K562 (cell line): ENCODE results near the gene RTBDN. TPM values are rescaled to one million over a fixed set of nuclear protein-coding genes. Genes with fewer than 3 reads are reported as not detected.

Source experiments
- ASH1L ChIP-seq: fragments of 450-650 bp; IDR thresholded peaks from 2 replicates; pipeline ENCODE4 v1.6.1; 2018; ENCODE audit warnings: borderline replicate concordance, mild to moderate bottlenecking, low read depth; ENCODE audit not compliant: partially characterized antibody
- CBFB ChIP-seq: sonication (generic); formaldehyde crosslinking; IDR thresholded peaks from 2 replicates; pipeline ENCODE4 v1.4.0; 2020; ENCODE audit warnings: mild to moderate bottlenecking, missing genetic modification reagents
- CBX1 ChIP-seq: sonication (generic); IDR thresholded peaks from 2 replicates; pipeline ENCODE4 v1.6.1; 2016; ENCODE audit warnings: antibody characterized with exemption, low read depth, mild to moderate bottlenecking
- CBX2 ChIP-seq: fragments of 200-600 bp; sonication (generic); IDR thresholded peaks from one replicate; pipeline ENCODE4 v1.6.1; 2012; ENCODE audit warnings: mild to moderate bottlenecking, low read length, inconsistent platforms; ENCODE audit not compliant: insufficient read depth, poor library complexity, severe bottlenecking
- CBX8 ChIP-seq: fragments of 200-600 bp; sonication (generic); IDR thresholded peaks from 2 replicates; pipeline ENCODE4 v1.6.1; 2012; ENCODE audit warnings: borderline replicate concordance, mixed run types, low read depth, mild to moderate bottlenecking, moderate library complexity, mixed read lengths, low read length, control low read depth, inconsistent platforms; ENCODE audit not compliant: poor library complexity, severe bottlenecking; ENCODE audit errors: extremely low read depth
- CTBP1 ChIP-seq: fragments of 450-650 bp; IDR thresholded peaks from 2 replicates; pipeline ENCODE4 v1.6.1; 2016; ENCODE audit warnings: borderline replicate concordance
- E2F3 ChIP-seq: fragments of 250-450 bp; sonication (Bioruptor Pico); IDR thresholded peaks from 2 replicates; pipeline ENCODE4 v1.4.0; 2020; ENCODE audit warnings: mild to moderate bottlenecking
- GABPB1 ChIP-seq: sonication (generic); formaldehyde crosslinking; IDR thresholded peaks from 2 replicates; pipeline ENCODE4 v1.8.0; 2022; ENCODE audit warnings: mild to moderate bottlenecking, missing genetic modification reagents
- GATA2 ChIP-seq: sonication (generic); formaldehyde crosslinking; IDR thresholded peaks from 2 replicates; pipeline ENCODE4 v1.4.0; 2020; ENCODE audit warnings: mild to moderate bottlenecking, missing genetic modification reagents
- HLTF ChIP-seq: fragments of 450-650 bp; IDR thresholded peaks from 2 replicates; pipeline ENCODE4 v1.6.1; 2016
- MEIS2 ChIP-seq: fragments of 450-650 bp; IDR thresholded peaks from 2 replicates; pipeline ENCODE4 v1.6.1; 2014; ENCODE audit warnings: mild to moderate bottlenecking; ENCODE audit not compliant: partially characterized antibody
- MLLT1 ChIP-seq, 2 experiments: fragments of 450-650 bp; IDR thresholded peaks; 2 replicates each; pipeline ENCODE4 v1.6.1; 2016
- MLX ChIP-seq, 2 experiments: fragments of 450-650 bp in 1 of 2; sonication (generic) in 1 of 2; formaldehyde crosslinking; conservative IDR thresholded peaks; 2 replicates each; pipeline versions ENCODE4 v1.4.0 to v1.8.1; 2020 to 2022; ENCODE audit warnings: mild to moderate bottlenecking in 1 of 2, missing genetic modification reagents in 1 of 2
- NONO ChIP-seq, 2 experiments: fragments of 200-400 bp in 1 of 2; fragments of 450-650 bp in 1 of 2; formaldehyde crosslinking in 1 of 2; IDR thresholded peaks; 2 replicates each; pipeline ENCODE4 v1.6.1; 2017; ENCODE audit warnings: low read depth in 2 of 2, mild to moderate bottlenecking in 2 of 2, moderate library complexity in 2 of 2, low read length in 1 of 2
- PRPF4 ChIP-seq: fragments of 200-400 bp; formaldehyde crosslinking; IDR thresholded peaks from one replicate; pipeline ENCODE4 v1.6.1; 2017; ENCODE audit warnings: low read length, low read depth, mild to moderate bottlenecking; ENCODE audit not compliant: insufficient read depth, poor library complexity, severe bottlenecking
- SMARCB1 ChIP-seq: IDR thresholded peaks from 2 replicates; pipeline ENCODE4 v1.6.1; 2011; ENCODE audit warnings: improper control_type of control experiment, low read depth; ENCODE audit not compliant: insufficient read length
- TFE3 ChIP-seq: fragments of 450-650 bp; formaldehyde crosslinking; IDR thresholded peaks from 2 replicates; pipeline ENCODE4 v1.4.0; 2020; ENCODE audit warnings: mild to moderate bottlenecking, mixed read lengths
- ZBTB49 ChIP-seq: sonication (generic); formaldehyde crosslinking; IDR thresholded peaks from 2 replicates; pipeline ENCODE4 v1.8.0; 2022; ENCODE audit warnings: missing genetic modification reagents, mild to moderate bottlenecking, borderline replicate concordance
- ZC3H8 ChIP-seq: fragments of 450-650 bp; IDR thresholded peaks from 2 replicates; pipeline ENCODE4 v1.6.1; 2017
- ZNF224 ChIP-seq: sonication (generic); formaldehyde crosslinking; IDR thresholded peaks from 2 replicates; pipeline ENCODE4 v1.8.0; 2022; ENCODE audit warnings: mild to moderate bottlenecking, missing genetic modification reagents
- ZNF436 ChIP-seq: fragments of 250-450, 450-650 bp; sonication (Bioruptor Pico); formaldehyde crosslinking; IDR thresholded peaks from 2 replicates; pipeline ENCODE4 v1.7.0; 2020; ENCODE audit warnings: mild to moderate bottlenecking
- ZNF76 ChIP-seq: fragments of 250-450 bp; sonication (Bioruptor Pico); IDR thresholded peaks from 2 replicates; pipeline ENCODE4 v1.4.0; 2020; ENCODE audit warnings: mild to moderate bottlenecking, moderate library complexity, borderline replicate concordance
- polyA plus RNA-seq, 8 experiments: library from polyadenylated mRNA; depleted of rRNA in 4 of 8; stranded (reverse) in 5 of 8; unstranded in 3 of 8; fragments of >200 nt; fragmentation: Nextera tagmentation in 2 of 8; fragmentation: Illumina TruSeq in 1 of 8; extraction: Ambion mirVana in 2 of 8; extraction: Trizol in 1 of 8; gene quantifications; 2 replicates each; pipeline versions ENCODE4 v1.2.1 to v1.2.3, GENCODE V29; 2011 to 2014; ENCODE audit warnings: inconsistent platforms in 1 of 8, missing spikeins in 1 of 8
- total RNA-seq, 7 experiments: library from RNA; depleted of rRNA in 6 of 7; stranded (reverse); fragments of >200 nt in 6 of 7; fragmentation: Illumina TruSeq in 2 of 7; extraction: Trizol in 2 of 7; gene quantifications; 2 replicates each; pipeline versions ENCODE4 v1.2.1 to v1.2.3, GENCODE V29; 2011 to 2021; ENCODE audit warnings: low replicate concordance in 1 of 7

RTBDN gene
- total and polyA plus RNA-seq, 9 of the 15 experiments (the other 6 are each of a cell fraction or from before 2014, with no cell fraction given) = 0.20 to 2.3 (median 0.72) TPM; not detected in 1

- TF ChIP-seq MLLT1 (IDR thresholded peaks at IDR 0.05) (no peak), CBX2 (no peak), CTBP1 (peak; percentile 86), GABPB1 (CRISPR knock-in tag) (no peak), CBFB (CRISPR knock-in tag) (no peak), ZNF224 (no peak), NONO (IDR thresholded peaks at IDR 0.05; ENCODE audit: low read depth in 2 of 2, low read length in 1 of 2) (peak in 1 of 2 experiments; percentile 60; a peak in 1 of 4 replicates), TFE3 (CRISPR knock-in tag) (no peak), CBX1 (no peak), PRPF4 (no peak), GATA2 (CRISPR knock-in tag) (no peak), ASH1L (no peak), ZBTB49 (CRISPR knock-in tag) (no peak), ZNF76 (no peak), E2F3 (CRISPR knock-in tag) (no peak), ZC3H8 (no peak), MEIS2 (peak; percentile 1), ZNF436 (no peak), HLTF (no peak), MLX (CRISPR knock-in tag; conservative IDR thresholded peaks at IDR 0.05) (no peak), CBX8 (no peak), SMARCB1 (no peak)
Measured at GRCh38 chr19:12838182-12838885, 4.0 kb upstream of the RTBDN start, which contains the start of gene MAST1 (continued).
